ENCODE data around the gene RMND1. TPM values are rescaled to one million over a fixed set of nuclear protein-coding genes. Genes with fewer than 3 reads are reported as not detected.

Gene RMND1
- total RNA-seq, 1 donor = 56.5 TPM

DNA sequence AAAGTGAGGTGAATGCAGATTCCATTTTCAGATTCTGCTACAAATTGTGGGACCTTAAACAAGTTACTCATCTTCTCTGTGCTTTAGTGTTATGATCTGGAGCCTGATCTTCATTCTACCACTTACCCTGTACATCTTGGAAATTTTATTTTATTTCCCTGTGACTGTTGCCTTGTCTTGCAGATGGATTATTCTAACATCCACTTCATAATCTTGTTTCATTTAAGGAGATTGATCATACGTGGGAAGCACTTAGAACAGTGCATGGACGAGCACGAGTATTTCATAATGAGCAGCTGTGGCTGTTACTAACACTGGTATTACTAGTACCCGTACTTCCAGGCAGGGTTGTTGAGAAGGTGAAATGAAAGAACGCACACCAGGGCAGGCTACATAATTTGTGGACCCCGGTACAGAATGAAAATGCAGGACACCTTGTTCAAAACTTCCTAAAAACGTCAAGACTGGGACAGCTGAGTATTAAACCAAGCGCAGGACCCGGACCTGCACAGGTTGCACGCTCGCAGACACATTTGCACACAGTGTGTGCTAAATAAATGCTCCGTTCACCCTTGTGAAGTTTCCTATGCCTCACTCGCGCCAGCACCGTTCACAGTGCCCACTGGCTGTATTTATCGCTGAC is 41.4 kb upstream of the RMND1 start:
- Histone ChIP-seq H2AFZ (ENCODE audit: low read length) (peak overlapping the region; percentile 94), H3K36me3 (ENCODE audit: insufficient read depth, low read length) (no peaks in the 10 kb centered on the region), H3K4me3 (ENCODE audit: insufficient read depth, low read length) (peak overlapping the region; percentile 80), H3K79me2 (ENCODE audit: insufficient read depth, low read length) (no peaks in the 10 kb centered on the region), H3K4me1 (ENCODE audit: insufficient read depth, low read length) (peaks cover 11% of the 10 kb centered on the region), H3K9me3 (ENCODE audit: low read depth, low read length) (no peaks in the 10 kb centered on the region), H3K27ac (ENCODE audit: low read depth, low read length) (peak overlapping the region; percentile 79), H3K27me3 (ENCODE audit: insufficient read depth, low read length) (no peaks in the 10 kb centered on the region), H3K4me2 (ENCODE audit: insufficient read depth, low read length) (peak overlapping the region; percentile 98), H4K20me1 (ENCODE audit: insufficient read depth, low read length) (no peaks in the 10 kb centered on the region)
- DNase-seq (ENCODE audit: insufficient read length, low spot score, missing footprints) = no peak
- TF ChIP-seq, protein P1, sequence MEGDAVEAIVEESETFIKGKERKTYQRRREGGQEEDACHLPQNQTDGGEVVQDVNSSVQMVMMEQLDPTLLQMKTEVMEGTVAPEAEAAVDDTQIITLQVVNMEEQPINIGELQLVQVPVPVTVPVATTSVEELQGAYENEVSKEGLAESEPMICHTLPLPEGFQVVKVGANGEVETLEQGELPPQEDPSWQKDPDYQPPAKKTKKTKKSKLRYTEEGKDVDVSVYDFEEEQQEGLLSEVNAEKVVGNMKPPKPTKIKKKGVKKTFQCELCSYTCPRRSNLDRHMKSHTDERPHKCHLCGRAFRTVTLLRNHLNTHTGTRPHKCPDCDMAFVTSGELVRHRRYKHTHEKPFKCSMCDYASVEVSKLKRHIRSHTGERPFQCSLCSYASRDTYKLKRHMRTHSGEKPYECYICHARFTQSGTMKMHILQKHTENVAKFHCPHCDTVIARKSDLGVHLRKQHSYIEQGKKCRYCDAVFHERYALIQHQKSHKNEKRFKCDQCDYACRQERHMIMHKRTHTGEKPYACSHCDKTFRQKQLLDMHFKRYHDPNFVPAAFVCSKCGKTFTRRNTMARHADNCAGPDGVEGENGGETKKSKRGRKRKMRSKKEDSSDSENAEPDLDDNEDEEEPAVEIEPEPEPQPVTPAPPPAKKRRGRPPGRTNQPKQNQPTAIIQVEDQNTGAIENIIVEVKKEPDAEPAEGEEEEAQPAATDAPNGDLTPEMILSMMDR (IDR thresholded peaks at IDR 0.05; ENCODE audit: extremely low read depth, low read depth, low read length) = no peak

DNA sequence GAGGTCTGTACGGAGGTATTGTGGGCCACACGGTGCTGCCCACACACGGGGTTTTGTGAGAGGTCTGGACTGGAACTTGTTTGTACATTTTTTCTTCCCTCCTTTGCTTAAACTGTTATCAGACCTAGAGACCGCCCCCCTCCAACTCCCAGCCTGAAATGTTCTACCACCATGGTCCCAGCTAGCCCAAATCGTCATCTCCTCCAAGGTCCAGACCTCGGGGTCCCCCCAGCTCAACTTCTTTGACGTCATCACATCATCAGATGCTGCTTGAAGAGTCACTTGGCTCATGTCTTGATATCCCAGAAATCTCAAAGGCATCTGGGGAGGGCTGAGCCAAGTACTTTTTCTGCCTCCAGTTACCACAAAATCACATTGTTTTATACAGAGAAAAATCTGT is 39.1 kb upstream of the RMND1 start:
- Histone ChIP-seq H3K4me3 (ENCODE audit: insufficient read depth, low read length) (no peak overlapping the region), H3K4me2 (ENCODE audit: insufficient read depth, low read length) (no peak overlapping the region), H3K27ac (ENCODE audit: low read depth, low read length) (no peak overlapping the region), H3K36me3 (ENCODE audit: insufficient read depth, low read length) (no peaks in the 10 kb centered on the region), H3K27me3 (ENCODE audit: insufficient read depth, low read length) (no peaks in the 10 kb centered on the region), H3K79me2 (ENCODE audit: insufficient read depth, low read length) (no peaks in the 10 kb centered on the region), H2AFZ (ENCODE audit: low read length) (peak overlapping the region; percentile 43), H4K20me1 (ENCODE audit: insufficient read depth, low read length) (no peaks in the 10 kb centered on the region), H3K4me1 (ENCODE audit: insufficient read depth, low read length) (peaks cover 11% of the 10 kb centered on the region), H3K9me3 (ENCODE audit: low read depth, low read length) (no peaks in the 10 kb centered on the region)
- no peak for DNase-seq (ENCODE audit: insufficient read length, low spot score, missing footprints)
- TF ChIP-seq, protein P1 (IDR thresholded peaks at IDR 0.05; ENCODE audit: extremely low read depth, low read depth, low read length) = no peak

- H3K4me1 ChIP-seq (ENCODE audit: insufficient read depth, low read length) = peaks cover 10% of the 10 kb centered on the region
- H3K27me3 ChIP-seq (ENCODE audit: insufficient read depth, low read length) = no peaks in the 10 kb centered on the region
- H3K27ac ChIP-seq (ENCODE audit: low read depth, low read length) = no peak overlapping the region
- TF ChIP-seq, protein P1 (IDR thresholded peaks at IDR 0.05; ENCODE audit: extremely low read depth, low read depth, low read length) = no peak
- H3K4me2 ChIP-seq (ENCODE audit: insufficient read depth, low read length) = no peak overlapping the region
- H2AFZ ChIP-seq (ENCODE audit: low read length) = no peak overlapping the region
- DNase-seq (ENCODE audit: insufficient read length, low spot score, missing footprints) = no peak
- H3K36me3 ChIP-seq (ENCODE audit: insufficient read depth, low read length) = no peaks in the 10 kb centered on the region
- no peak overlapping the region for H3K4me3 ChIP-seq (ENCODE audit: insufficient read depth, low read length)
- H3K79me2 ChIP-seq (ENCODE audit: insufficient read depth, low read length) = no peaks in the 10 kb centered on the region
- H4K20me1 ChIP-seq (ENCODE audit: insufficient read depth, low read length) = no peaks in the 10 kb centered on the region
- no peaks in the 10 kb centered on the region for H3K9me3 ChIP-seq (ENCODE audit: low read depth, low read length)
These were observed 36.3 kb upstream of the RMND1 start for GRCh38 chr6:151488226-151488625.

- Histone ChIP-seq H3K9me3 (ENCODE audit: low read depth, low read length) (no peaks in the 10 kb centered on the region), H3K79me2 (ENCODE audit: insufficient read depth, low read length) (no peaks in the 10 kb centered on the region), H3K4me2 (ENCODE audit: insufficient read depth, low read length) (no peak overlapping the region), H3K27ac (ENCODE audit: low read depth, low read length) (no peak overlapping the region), H3K4me1 (ENCODE audit: insufficient read depth, low read length) (peaks cover 16% of the 10 kb centered on the region), H4K20me1 (ENCODE audit: insufficient read depth, low read length) (no peaks in the 10 kb centered on the region), H3K36me3 (ENCODE audit: insufficient read depth, low read length) (no peaks in the 10 kb centered on the region), H3K4me3 (ENCODE audit: insufficient read depth, low read length) (no peak overlapping the region), H2AFZ (ENCODE audit: low read length) (no peak overlapping the region), H3K27me3 (ENCODE audit: insufficient read depth, low read length) (no peaks in the 10 kb centered on the region)
- TF ChIP-seq, protein P1 (IDR thresholded peaks at IDR 0.05; ENCODE audit: extremely low read depth, low read depth, low read length) = no peak
- DNase-seq (ENCODE audit: insufficient read length, low spot score, missing footprints) = no peak
These were observed 32.1 kb upstream of the RMND1 start for GRCh38 chr6:151483994-151484393.

All from osteoblast (primary cell).